Hippocampal formation (tissue), 2 donors: ENCODE results near the gene LCN15.
A peak's percentile ranks its signal among the peaks of the same experiment; 100 is the strongest.

ENCODE experiments used
- DNase-seq, 2 donors: peaks; one replicate each; lab custom pipeline; 2025; lab: John Stamatoyannopoulos, UW

The LCN15 gene

GRCh38 chr9:136740971-136741882 lies 23.1 kb downstream of the LCN15 start:
- DNase-seq: no peak

GRCh38 chr9:136740491-136740890 lies 23.8 kb downstream of the LCN15 start:
- no peak for DNase-seq

- no peak for DNase-seq
Measured at GRCh38 chr9:136740069-136740468, 24.2 kb downstream of the LCN15 start.

- DNase-seq: no peak
Measured at GRCh38 chr9:136739509-136739908, 24.8 kb downstream of the LCN15 start.

GRCh38 chr9:136738960-136739359 lies 25.4 kb downstream of the LCN15 start:
- no peak for DNase-seq

- no peak for DNase-seq
Measured at GRCh38 chr9:136735812-136736480, 28.4 kb downstream of the LCN15 start.

GRCh38 chr9:136734837-136735496 lies 29.4 kb downstream of the LCN15 start:
- no peak for DNase-seq

GRCh38 chr9:136733611-136734010 lies 30.7 kb downstream of the LCN15 start:
- DNase-seq: no peak

GRCh38 chr9:136732444-136733178 lies 31.7 kb downstream of the LCN15 start:
- no peak for DNase-seq

GRCh38 chr9:136729926-136730325 lies 34.4 kb downstream of the LCN15 start:
- DNase-seq: no peak

- DNase-seq: no peak
Measured at GRCh38 chr9:136729144-136729543, 35.2 kb downstream of the LCN15 start.

GRCh38 chr9:136728548-136729123 lies 35.7 kb downstream of the LCN15 start:
- DNase-seq: no peak

- peak; percentile 58 to 80 for DNase-seq
Measured at GRCh38 chr9:136728080-136728547, 36.2 kb downstream of the LCN15 start.

GRCh38 chr9:136726631-136727191 lies 37.6 kb downstream of the LCN15 start:
- no peak for DNase-seq

GRCh38 chr9:136726118-136726517 lies 38.2 kb downstream of the LCN15 start:
- DNase-seq: no peak

- DNase-seq: no peak
Measured at GRCh38 chr9:136725612-136726011, 38.7 kb downstream of the LCN15 start.

- no peak for DNase-seq
Measured at GRCh38 chr9:136724772-136725171, 39.5 kb downstream of the LCN15 start.

GRCh38 chr9:136723989-136724388 lies 40.3 kb downstream of the LCN15 start:
- no peak for DNase-seq

- DNase-seq: no peak
Measured at GRCh38 chr9:136723362-136723976, 40.8 kb downstream of the LCN15 start.

- DNase-seq: no peak
Measured at GRCh38 chr9:136722969-136723356, 41.4 kb downstream of the LCN15 start.
